NCI-H774 (cell line): ENCODE measurements around the gene SLC25A48.

Experiments
- DNase-seq: peaks from one replicate; lab custom pipeline; 2025; lab: John Stamatoyannopoulos, UW

SLC25A48 gene

DNA sequence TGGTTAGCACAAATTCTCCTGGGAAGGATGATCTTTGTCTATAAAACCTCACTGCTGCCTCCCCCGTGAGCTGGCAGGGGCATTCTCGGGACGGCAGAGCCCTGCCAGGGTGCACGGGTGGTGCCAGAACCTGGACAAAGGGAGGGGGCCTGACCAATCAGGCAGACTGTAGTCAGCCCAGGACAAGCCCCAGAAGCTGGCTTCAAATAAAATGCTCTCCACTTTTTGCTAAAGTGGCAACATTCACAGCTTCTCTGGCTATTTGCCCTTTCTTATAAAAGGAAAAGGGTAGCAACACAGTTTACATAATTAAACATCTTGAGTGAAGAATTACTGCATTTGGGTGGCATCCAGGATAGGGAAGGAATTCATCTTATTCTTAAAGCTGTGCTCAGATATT is 46.8 kb downstream of the SLC25A48 start:
- no peak for DNase-seq

GRCh38 chr5:135881819-135882218 is 47.4 kb downstream of the SLC25A48 start:
- no peak for DNase-seq

GRCh38 chr5:135883026-135883425 is 48.6 kb downstream of the SLC25A48 start:
- DNase-seq, result no peak

DNA sequence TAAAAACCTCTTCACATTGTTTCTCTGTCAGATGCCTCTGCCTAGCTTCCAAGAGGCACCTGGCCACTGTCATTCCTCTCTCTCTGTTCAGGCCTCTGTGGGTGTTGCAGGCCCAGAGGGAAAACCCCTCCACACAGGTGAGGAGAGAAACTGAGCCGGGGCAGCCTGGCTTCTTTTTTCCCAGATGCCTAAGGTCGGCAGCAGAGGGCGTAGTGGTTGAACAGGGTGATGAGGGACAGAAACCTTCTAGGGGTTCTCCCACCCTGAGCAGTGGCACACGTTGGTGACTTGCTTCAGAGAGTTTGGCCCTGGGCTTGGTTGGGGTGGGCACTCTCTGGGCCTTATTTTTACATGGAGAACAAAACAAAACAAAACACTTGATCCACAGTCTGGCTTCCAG is 49.0 kb downstream of the SLC25A48 start:
- no peak for DNase-seq

- DNase-seq, result no peak
Observed at GRCh38 chr5:135885031-135885430, 50.6 kb downstream of the SLC25A48 start.

DNA sequence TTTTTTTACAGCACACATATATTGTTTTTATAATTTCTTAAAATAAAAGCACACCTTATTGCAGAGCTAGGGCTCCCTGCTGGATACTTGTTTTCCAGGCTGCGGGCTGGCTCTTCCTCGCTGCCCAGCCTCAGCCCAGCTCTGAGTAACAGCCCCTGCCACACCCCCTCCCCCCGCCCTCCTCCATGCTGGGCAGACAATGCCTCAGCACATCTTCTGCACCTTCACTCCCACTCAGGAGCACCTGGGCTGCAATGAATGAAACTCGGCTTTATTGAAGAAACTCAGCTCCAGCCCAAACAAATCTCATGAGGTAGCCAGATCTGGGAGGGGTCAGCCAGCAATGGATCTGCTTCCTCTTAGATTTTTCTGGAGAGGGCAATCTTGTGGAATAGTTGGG is 51.7 kb downstream of the SLC25A48 start:
- no peak for DNase-seq

DNA sequence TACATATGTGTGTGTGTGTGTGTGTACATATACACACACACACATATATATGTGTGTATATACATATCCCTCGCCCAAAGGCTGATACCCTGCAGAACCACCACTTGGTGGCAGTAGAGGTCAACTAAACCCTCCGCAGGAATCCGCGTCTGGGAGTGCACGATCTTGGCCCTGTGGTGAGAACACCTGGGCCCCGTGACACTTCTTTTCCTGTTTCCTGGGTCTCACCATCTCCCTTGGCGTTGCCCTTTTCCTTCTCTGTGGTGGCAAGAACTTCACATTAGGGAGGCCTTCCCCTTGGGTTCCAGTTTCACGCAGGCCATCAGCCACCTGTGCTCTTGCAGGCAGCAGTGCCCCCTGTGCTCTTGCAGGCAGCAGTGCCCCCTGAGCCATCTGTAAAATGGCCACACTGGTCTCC is 53.0 kb downstream of the SLC25A48 start:
- DNase-seq, result peak; percentile 58

DNA sequence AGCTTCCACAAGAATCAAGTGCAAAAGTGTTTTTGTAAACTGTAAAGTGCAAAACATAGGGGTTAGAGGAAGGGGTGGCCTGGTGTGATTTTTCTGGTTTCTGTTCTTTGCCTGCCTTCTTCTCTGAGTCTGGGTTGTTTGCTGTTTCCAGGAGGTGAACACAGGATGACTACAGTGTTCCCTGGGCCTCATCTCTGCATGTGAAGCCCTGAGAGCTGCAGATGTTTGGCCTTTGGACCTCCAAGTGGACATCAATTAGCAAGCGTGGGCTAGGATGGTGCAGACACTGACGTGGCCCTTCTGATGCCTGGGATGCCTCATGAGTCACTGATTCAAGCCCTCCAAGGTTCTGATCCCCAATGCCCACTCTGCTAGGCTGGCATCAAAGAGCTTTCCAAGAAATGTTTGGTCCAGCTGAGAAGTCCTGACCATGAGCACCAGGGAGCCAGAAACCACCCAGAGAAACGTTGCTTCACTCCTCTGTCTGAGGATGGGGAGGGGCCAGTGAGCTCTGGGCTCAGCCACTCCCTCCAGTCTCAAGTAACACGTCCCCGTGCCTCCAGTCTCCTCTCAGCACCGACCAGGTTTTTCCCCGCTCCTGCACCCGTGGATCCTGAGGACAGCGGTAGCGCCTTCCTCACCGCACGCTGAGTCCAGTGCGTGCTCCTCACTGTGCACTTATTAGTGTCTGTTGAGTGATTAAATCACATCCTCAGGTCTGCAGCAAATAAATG is 53.6 kb downstream of the SLC25A48 start:
- DNase-seq, result no peak

DNA sequence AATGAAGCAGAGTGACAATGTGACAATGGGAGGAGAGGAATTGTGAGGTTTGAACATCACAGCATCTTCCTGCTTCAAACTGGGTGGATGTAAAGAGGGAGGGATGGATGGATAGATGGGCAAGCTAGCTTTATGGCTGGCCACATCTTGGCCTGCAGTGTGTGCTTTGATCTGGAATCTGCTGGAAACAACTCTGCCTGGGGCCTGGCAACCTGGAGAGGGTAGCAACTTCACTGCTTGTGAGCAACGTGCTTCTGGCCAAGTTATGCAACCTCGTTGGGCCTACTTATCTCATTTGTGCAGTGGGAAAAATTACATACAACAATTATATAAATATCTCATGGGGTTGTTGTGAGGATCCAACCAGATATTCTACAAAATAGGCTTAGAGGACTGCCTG is 55.8 kb downstream of the SLC25A48 start:
- DNase-seq, result no peak

- no peak for DNase-seq
Observed at GRCh38 chr5:135890867-135891266, 56.4 kb downstream of the SLC25A48 start.

DNA sequence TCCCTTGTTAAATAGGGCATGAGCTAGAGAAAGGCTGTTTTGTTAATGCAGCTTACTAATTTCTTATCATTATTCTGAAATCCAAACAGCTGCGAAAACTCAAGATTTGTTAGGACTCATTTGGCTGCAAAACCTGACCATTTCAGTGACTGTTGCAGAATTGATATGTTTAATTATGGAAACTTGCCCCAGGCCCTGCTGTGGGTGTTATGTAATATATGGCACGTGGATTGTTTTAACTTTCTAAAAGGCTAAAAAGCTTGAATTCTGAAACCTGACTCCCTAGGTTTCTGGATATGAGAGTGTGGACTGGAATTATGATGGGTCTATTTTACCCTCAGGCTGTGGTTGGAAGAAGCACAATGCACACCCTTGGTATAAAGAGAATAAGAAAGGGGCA is 56.8 kb downstream of the SLC25A48 start:
- no peak for DNase-seq

DNA sequence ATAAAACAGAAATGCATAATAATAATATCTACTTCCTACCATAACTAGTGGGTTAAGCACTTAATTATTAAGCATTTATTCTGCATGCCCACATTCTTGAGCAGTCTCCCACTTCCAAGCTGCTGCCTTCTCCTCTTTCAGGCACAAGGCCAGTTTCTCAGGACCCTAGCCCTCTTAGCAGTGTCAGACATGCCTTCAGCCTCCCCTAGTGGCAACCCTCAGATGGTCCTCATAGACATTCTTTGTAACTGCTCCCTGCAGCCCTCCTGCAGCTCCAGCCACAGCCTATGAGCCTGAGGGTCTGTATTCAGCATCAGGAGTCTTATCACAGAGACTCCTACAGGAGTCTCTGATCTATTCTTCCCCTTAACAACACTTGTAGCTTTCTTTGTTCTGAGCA is 57.3 kb downstream of the SLC25A48 start:
- no peak for DNase-seq

DNA sequence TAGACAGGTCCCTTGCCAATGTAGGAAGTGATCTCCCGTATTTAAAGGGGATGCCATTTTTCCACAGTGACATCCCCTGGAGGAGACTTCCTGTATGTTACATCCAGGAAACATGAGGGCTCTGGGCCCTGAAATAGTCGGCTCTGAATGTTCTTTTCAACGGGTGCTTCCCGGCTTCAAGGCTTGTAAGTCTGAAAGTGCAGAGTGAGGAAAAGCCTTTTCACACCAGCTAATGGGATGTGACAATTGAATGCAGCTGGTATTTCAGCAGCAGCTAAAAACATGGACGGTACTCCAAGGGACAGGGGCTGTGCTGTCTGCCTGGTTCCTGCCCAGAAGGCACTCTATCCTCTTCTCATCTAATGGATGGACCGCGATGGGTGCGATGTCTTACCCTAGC is 59.8 kb downstream of the SLC25A48 start:
- DNase-seq, result no peak

- DNase-seq, result no peak
Observed at GRCh38 chr5:135894789-135895188, 60.3 kb downstream of the SLC25A48 start.

- no peak for DNase-seq
Observed at GRCh38 chr5:135895474-135896006, 61.1 kb downstream of the SLC25A48 start, which contains the start of gene IL9. Gene IL9, minus strand, starts transcription at chr5:135895841. Its CDS starts 25 bp downstream, at chr5:135895816.

- no peak for DNase-seq
Observed at GRCh38 chr5:135898651-135899050, 64.2 kb downstream of the SLC25A48 start.

DNA sequence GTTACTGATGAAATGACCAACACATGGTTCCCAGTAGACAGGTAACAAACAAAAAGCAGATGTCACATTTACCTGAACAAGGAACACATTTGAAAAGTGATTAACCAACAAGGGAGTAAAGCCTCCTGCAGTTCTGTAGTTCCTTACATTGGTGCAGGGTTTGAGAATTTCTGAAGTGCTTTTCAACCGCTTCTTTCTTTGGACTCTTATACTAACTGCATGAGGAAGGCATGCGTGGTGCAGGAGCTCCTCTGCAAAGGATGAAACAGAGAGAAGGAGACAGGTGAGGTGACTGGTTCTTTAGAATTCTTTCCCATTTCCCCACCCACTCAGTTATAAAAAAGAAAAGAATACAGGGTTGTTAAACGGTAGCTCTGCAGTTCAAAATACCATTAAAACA is 65.8 kb downstream of the SLC25A48 start:
- DNase-seq, result no peak

DNA sequence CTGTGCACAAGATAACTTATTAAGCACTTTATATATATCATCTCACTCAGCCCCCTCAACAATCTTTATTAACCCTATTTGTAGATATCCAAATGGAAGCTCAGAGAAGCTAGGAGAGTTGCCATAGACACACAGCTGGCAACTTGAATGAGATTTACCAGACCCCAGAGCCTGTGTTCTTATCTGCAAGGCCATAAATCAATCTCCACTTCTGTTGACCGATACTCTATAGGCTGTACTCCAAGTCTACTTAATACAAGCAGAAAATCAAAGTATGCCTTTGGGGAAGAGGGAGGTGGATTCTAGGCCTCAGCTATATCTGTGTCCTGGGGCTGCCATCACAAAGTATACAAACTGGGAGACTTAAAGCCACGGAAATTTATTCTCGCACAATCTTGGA is 67.2 kb downstream of the SLC25A48 start:
- no peak for DNase-seq

DNA sequence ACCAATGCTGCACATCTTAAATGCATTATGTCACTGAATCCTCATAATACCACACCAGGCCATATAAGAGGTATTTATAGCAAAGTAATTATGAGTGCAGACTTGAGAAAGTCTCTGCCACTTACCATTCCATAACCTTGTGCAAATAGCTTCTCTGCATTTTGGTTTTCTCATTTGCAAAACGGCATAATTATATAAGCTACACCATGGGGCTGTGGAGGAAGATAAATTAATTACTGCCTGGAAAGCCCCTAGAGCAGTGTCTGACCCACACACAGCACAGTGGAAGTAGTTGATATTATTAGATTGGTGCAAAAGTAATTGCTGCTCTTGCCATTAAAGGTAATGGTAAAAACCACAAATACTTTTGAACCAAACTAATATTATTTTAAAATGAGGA is 70.7 kb downstream of the SLC25A48 start:
- no peak for DNase-seq

- DNase-seq, result no peak
Observed at GRCh38 chr5:135913713-135914626, 79.5 kb downstream of the SLC25A48 start.

DNA sequence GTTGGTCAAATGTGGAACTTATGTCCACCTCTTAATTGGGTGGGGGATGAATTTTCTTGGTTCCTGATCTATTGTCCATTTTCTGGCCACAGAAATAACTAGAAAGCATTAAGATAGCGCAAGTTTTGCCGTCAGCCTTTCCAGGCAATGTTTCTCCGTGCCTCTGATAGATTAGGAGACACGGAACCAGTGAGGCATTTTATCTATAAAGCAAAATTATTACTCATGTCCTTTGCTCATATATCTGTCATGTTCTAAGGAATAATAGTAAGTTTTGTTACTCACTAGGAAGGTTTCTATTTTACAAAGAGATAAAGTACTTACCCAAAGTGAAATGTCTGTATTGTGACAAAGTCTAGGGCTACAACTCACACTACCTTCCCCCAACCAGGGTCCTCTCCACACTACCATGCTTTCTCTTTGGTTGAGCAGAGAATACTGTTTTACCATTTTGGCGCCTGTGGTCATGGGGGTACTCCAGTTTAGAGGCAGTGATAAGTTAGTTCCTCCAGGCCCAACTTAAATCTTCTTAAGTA is 81.1 kb downstream of the SLC25A48 start:
- DNase-seq, result no peak

DNA sequence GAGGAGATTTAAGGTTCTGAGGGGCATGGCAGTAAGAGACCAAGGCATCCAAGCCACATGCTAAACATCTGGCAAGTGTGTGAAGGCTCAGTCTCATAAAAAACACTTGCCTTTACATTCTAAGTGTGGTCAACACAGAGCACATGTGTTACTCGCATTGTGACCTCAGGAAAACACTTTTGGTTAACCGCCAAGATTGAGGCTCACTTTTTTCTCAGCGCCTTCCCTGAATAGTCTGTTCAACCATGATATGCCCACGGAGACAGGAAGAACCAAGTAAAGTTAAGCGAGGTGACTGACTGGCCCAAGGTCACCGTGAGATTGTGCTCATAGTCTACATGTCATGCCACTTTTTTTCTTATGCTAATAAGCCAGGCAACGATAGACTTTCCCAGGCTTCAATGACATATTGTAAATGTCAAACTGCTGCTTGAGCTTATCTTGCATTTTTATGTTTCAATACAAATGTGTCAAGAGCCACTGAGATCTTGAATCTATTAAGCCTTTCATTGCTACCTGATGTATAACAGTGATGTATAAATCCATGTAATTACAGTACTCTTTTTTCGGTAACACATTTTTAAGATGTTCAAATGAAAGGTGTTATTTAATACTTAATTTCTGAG is 82.3 kb downstream of the SLC25A48 start:
- no peak for DNase-seq
